Measurements from ENCODE around the gene PRKCE. TPM values are rescaled to one million over a fixed set of nuclear protein-coding genes. Genes with fewer than 3 reads are reported as not detected.

The PRKCE gene
- total RNA-seq, 2 donors from 2014 or later, result 5.8 to 18.1 TPM

GRCh38 chr2:45755585-45756335 is 104.3 kb downstream of the PRKCE start:
- Histone ChIP-seq H3K36me3 (no peaks in the 10 kb centered on the region), H3K4me3 (no peak overlapping the region), H3K9me3 (no peaks in the 10 kb centered on the region), H3K27me3 (replicated peaks; ENCODE audit: insufficient read depth) (no peaks in the 10 kb centered on the region), H3K27ac (no peak overlapping the region), H3K4me1 (ENCODE audit: control insufficient read depth in 1 of 2, low read depth in 2 of 2) (no peaks in the 10 kb centered on the region)
- ATAC-seq (ENCODE audit: insufficient number of reproducible peaks, low FRiP score, low read depth) (no peak), DNase-seq (ENCODE audit: low spot score) (no peak)
- TF ChIP-seq CTCF (IDR thresholded peaks at IDR 0.05), result no peak

- no peak for TF ChIP-seq CTCF (IDR thresholded peaks at IDR 0.05)
- no peaks in the 10 kb centered on the region for H3K36me3 ChIP-seq
- peaks cover 0 to 14% of the 10 kb centered on the region in 2 donors for H3K4me1 ChIP-seq (ENCODE audit: control insufficient read depth in 1 of 2, low read depth in 2 of 2)
- ATAC-seq (ENCODE audit: insufficient number of reproducible peaks, low FRiP score, low read depth) (no peak), DNase-seq (ENCODE audit: low spot score) (no peak)
- no peak overlapping the region for H3K27ac ChIP-seq
- H3K9me3 ChIP-seq, result no peaks in the 10 kb centered on the region
- H3K27me3 ChIP-seq (replicated peaks; ENCODE audit: insufficient read depth), result no peaks in the 10 kb centered on the region
- no peak overlapping the region for H3K4me3 ChIP-seq
Measured at GRCh38 chr2:45758018-45758417, 106.5 kb downstream of the PRKCE start.

- no peaks in the 10 kb centered on the region for H3K36me3 ChIP-seq
- no peaks in the 10 kb centered on the region for H3K9me3 ChIP-seq
- H3K4me3 ChIP-seq, result no peak overlapping the region
- no peaks in the 10 kb centered on the region for H3K27me3 ChIP-seq (replicated peaks; ENCODE audit: insufficient read depth)
- peaks cover 0 to 14% of the 10 kb centered on the region in 2 donors for H3K4me1 ChIP-seq (ENCODE audit: control insufficient read depth in 1 of 2, low read depth in 2 of 2)
- no peak overlapping the region for H3K27ac ChIP-seq
- no peak for ATAC-seq (ENCODE audit: insufficient number of reproducible peaks, low FRiP score, low read depth)
- no peak for TF ChIP-seq CTCF (IDR thresholded peaks at IDR 0.05)
- no peak for DNase-seq (ENCODE audit: low spot score)
Measured at GRCh38 chr2:45759310-45759851, 107.9 kb downstream of the PRKCE start.

GRCh38 chr2:45761635-45762034 is 110.2 kb downstream of the PRKCE start:
- Histone ChIP-seq H3K9me3 (no peaks in the 10 kb centered on the region), H3K27me3 (replicated peaks; ENCODE audit: insufficient read depth) (no peaks in the 10 kb centered on the region), H3K4me3 (no peak overlapping the region), H3K36me3 (no peaks in the 10 kb centered on the region), H3K4me1 (ENCODE audit: control insufficient read depth in 1 of 2, low read depth in 2 of 2) (peaks cover 11 to 30% of the 10 kb centered on the region in 2 donors), H3K27ac (no peak overlapping the region)
- no peak for TF ChIP-seq CTCF (IDR thresholded peaks at IDR 0.05)
- no peak for ATAC-seq (ENCODE audit: insufficient number of reproducible peaks, low FRiP score, low read depth)
- DNase-seq (ENCODE audit: low spot score), result no peak

- Histone ChIP-seq H3K36me3 (no peaks in the 10 kb centered on the region), H3K9me3 (no peaks in the 10 kb centered on the region), H3K4me3 (no peak overlapping the region), H3K27ac (no peak overlapping the region), H3K27me3 (replicated peaks; ENCODE audit: insufficient read depth) (no peaks in the 10 kb centered on the region), H3K4me1 (ENCODE audit: control insufficient read depth in 1 of 2, low read depth in 2 of 2) (peaks cover 11 to 30% of the 10 kb centered on the region in 2 donors)
- no peak for DNase-seq (ENCODE audit: low spot score)
- no peak for TF ChIP-seq CTCF (IDR thresholded peaks at IDR 0.05)
- ATAC-seq (ENCODE audit: insufficient number of reproducible peaks, low FRiP score, low read depth), result no peak
Measured at GRCh38 chr2:45763255-45763654, 111.8 kb downstream of the PRKCE start.
